Measurements from ENCODE around the gene TMEM120B.

TMEM120B gene

GRCh38 chr12:121748571-121749265 lies 36.2 kb downstream of the TMEM120B start:
- CTCF ChIA-PET: interaction anchor here (0.6 to 1.5 kb wide), 4 partner anchors 20 to 306 kb away, joined by 4 to 5 read pairs (median 4); no protein-coding TSS in a partner anchor
- no peaks in the 10 kb centered on the region for H3K9me3 ChIP-seq (ENCODE audit: control insufficient read depth, insufficient read depth, low read depth, low read length)
- no peak overlapping the region for H3K4me3 ChIP-seq (ENCODE audit: low read depth, low read length)
- peaks cover 8 to 26% of the 10 kb centered on the region in 2 experiments; a peak in 2 of 3 replicates for H3K36me3 ChIP-seq (ENCODE audit: control insufficient read depth in 2 of 2, insufficient read depth in 1 of 2, low read length in 2 of 2)
- H3K27ac ChIP-seq (ENCODE audit: extremely low read depth, low read depth, low read length): peak overlapping the region; percentile 4
- POLR2A ChIA-PET: interaction anchor here (0.6 to 1.7 kb wide), 6 partner anchors 15 to 38 kb away, joined by 3 to 6 read pairs (median 4); partner anchors contain the start of gene TMEM120B
- no peaks in the 10 kb centered on the region for H3K4me1 ChIP-seq (ENCODE audit: control insufficient read depth, insufficient read depth, low read length)
- no peak for TF ChIP-seq ZSCAN4 (tag by site-specific recombination; IDR thresholded peaks at IDR 0.05)
- TF ChIP-seq ZNF48 (tag by site-specific recombination; IDR thresholded peaks at IDR 0.05): no peak
- no peak for TF ChIP-seq ZNF560 (tag by site-specific recombination; IDR thresholded peaks at IDR 0.05; ENCODE audit: borderline replicate concordance)
- TF ChIP-seq ZNF18 (tag by site-specific recombination; IDR thresholded peaks at IDR 0.05): 0 out of 2 replicates have a peak, but pooled peaks have one; percentile 18
- TF ChIP-seq ZBTB7A (tag by site-specific recombination; IDR thresholded peaks at IDR 0.05; ENCODE audit: low read depth): 0 out of 2 replicates have a peak, but pooled peaks have one; percentile 9
- TF ChIP-seq MYNN (tag by site-specific recombination; IDR thresholded peaks at IDR 0.05; ENCODE audit: borderline replicate concordance): no peak
- peak; percentile 70; the same call in 1 of the 2 replicates for TF ChIP-seq ZNF394 (tag by site-specific recombination; IDR thresholded peaks at IDR 0.05; ENCODE audit: borderline replicate concordance)
- no peak for TF ChIP-seq ZNF311 (tag by site-specific recombination; IDR thresholded peaks at IDR 0.05; ENCODE audit: borderline replicate concordance)
- TF ChIP-seq ZSCAN16 (tag by site-specific recombination; IDR thresholded peaks at IDR 0.05): no peak
- no peak for TF ChIP-seq ZNF777 (tag by site-specific recombination; IDR thresholded peaks at IDR 0.05; ENCODE audit: borderline replicate concordance)
- TF ChIP-seq ZNF707 (tag by site-specific recombination; IDR thresholded peaks at IDR 0.05): no peak
- TF ChIP-seq ZNF548 (tag by site-specific recombination; IDR thresholded peaks at IDR 0.05): no peak
- no peak for TF ChIP-seq CTCF (tag by site-specific recombination; IDR thresholded peaks at IDR 0.05)
- TF ChIP-seq ZNF148 (tag by site-specific recombination; IDR thresholded peaks at IDR 0.05; ENCODE audit: borderline replicate concordance): no peak
- TF ChIP-seq ZNF561 (tag by site-specific recombination; IDR thresholded peaks at IDR 0.05; ENCODE audit: borderline replicate concordance): no peak
- TF ChIP-seq ZNF521 (tag by site-specific recombination; IDR thresholded peaks at IDR 0.05): no peak
- no peak for TF ChIP-seq REST (tag by site-specific recombination; IDR thresholded peaks at IDR 0.05)
- TF ChIP-seq ELK4 (IDR thresholded peaks at IDR 0.05; ENCODE audit: borderline replicate concordance, low read depth, low read length): no peak
- no peak for TF ChIP-seq ZNF155 (tag by site-specific recombination; IDR thresholded peaks at IDR 0.05)
- no peak for TF ChIP-seq ZNF530 (tag by site-specific recombination; IDR thresholded peaks at IDR 0.05; ENCODE audit: low read depth)
- no peak for TF ChIP-seq ZNF114 (tag by site-specific recombination; IDR thresholded peaks at IDR 0.05)
- TF ChIP-seq PATZ1 (tag by site-specific recombination; IDR thresholded peaks at IDR 0.05): peak; percentile 63

Data from HEK293 (cell line).